ENCODE results near the gene TMTC1. TPM values are rescaled to one million over a fixed set of nuclear protein-coding genes. Genes with fewer than 3 reads are reported as not detected.

TMTC1 gene
- total RNA-seq, 1 donor from 2014 or later: 16.1 TPM

GRCh38 chr12:29582677-29583272, 201.0 kb downstream of the TMTC1 start:
- no peaks in the 10 kb centered on the region for H4K20me1 ChIP-seq (ENCODE audit: low read depth)
- Mint-ChIP-seq H3K27me3 (ENCODE audit: insufficient read depth, low read depth) (peaks cover 2% of the 10 kb centered on the region), H3K9me3 (no peaks in the 10 kb centered on the region), H3K4me3 (no peak overlapping the region), H3K4me1 (no peaks in the 10 kb centered on the region), H3K36me3 (peaks cover 4% of the 10 kb centered on the region), H3K27ac (no peak overlapping the region)
- H3K27ac ChIP-seq: no peak overlapping the region
- H3K27me3 ChIP-seq: no peaks in the 10 kb centered on the region
- DNase-seq (ENCODE audit: low spot score): no peak
- no peak overlapping the region for H3K4me3 ChIP-seq
- TF ChIP-seq CTCF (IDR thresholded peaks at IDR 0.05): no peak
- no peak for TF ChIP-seq EZH2phosphoT487 (IDR thresholded peaks at IDR 0.05)
- no peak for TF ChIP-seq EZH2 (IDR thresholded peaks at IDR 0.05)
- no peaks in the 10 kb centered on the region for H3K79me2 ChIP-seq (ENCODE audit: low read depth)
- H3F3A ChIP-seq (ENCODE audit: low read depth): no peaks in the 10 kb centered on the region
- H3K4me2 ChIP-seq: no peak overlapping the region
- H3K4me1 ChIP-seq: no peaks in the 10 kb centered on the region
- H2AFZ ChIP-seq (replicated peaks): no peak overlapping the region
- H3K36me3 ChIP-seq: no peaks in the 10 kb centered on the region
- no peaks in the 10 kb centered on the region for H3K9me3 ChIP-seq (ENCODE audit: low read depth)
- H3K9ac ChIP-seq: no peak overlapping the region

GRCh38 chr12:29582146-29582545, 201.6 kb downstream of the TMTC1 start:
- no peaks in the 10 kb centered on the region for H3K4me1 ChIP-seq
- H3F3A ChIP-seq (ENCODE audit: low read depth): no peaks in the 10 kb centered on the region
- Mint-ChIP-seq H3K4me1 (no peaks in the 10 kb centered on the region), H3K9me3 (no peaks in the 10 kb centered on the region), H3K36me3 (peaks cover 7% of the 10 kb centered on the region), H3K27ac (no peak overlapping the region), H3K4me3 (no peak overlapping the region), H3K27me3 (ENCODE audit: insufficient read depth, low read depth) (peaks cover 2% of the 10 kb centered on the region)
- no peak for DNase-seq (ENCODE audit: low spot score)
- H3K79me2 ChIP-seq (ENCODE audit: low read depth): no peaks in the 10 kb centered on the region
- H3K27ac ChIP-seq: no peak overlapping the region
- no peak overlapping the region for H3K4me3 ChIP-seq
- no peak overlapping the region for H3K9ac ChIP-seq
- H3K36me3 ChIP-seq: no peaks in the 10 kb centered on the region
- H3K27me3 ChIP-seq: no peaks in the 10 kb centered on the region
- no peaks in the 10 kb centered on the region for H3K9me3 ChIP-seq (ENCODE audit: low read depth)
- TF ChIP-seq CTCF (IDR thresholded peaks at IDR 0.05) (no peak), EZH2 (IDR thresholded peaks at IDR 0.05) (no peak), EZH2phosphoT487 (IDR thresholded peaks at IDR 0.05) (no peak)
- no peak overlapping the region for H3K4me2 ChIP-seq
- H2AFZ ChIP-seq (replicated peaks): no peak overlapping the region
- H4K20me1 ChIP-seq (ENCODE audit: low read depth): no peaks in the 10 kb centered on the region

- TF ChIP-seq CTCF (IDR thresholded peaks at IDR 0.05) (no peak), EZH2phosphoT487 (IDR thresholded peaks at IDR 0.05) (no peak), EZH2 (IDR thresholded peaks at IDR 0.05) (no peak)
- no peak overlapping the region for H3K4me2 ChIP-seq
These were observed 202.1 kb downstream of the TMTC1 start for GRCh38 chr12:29581631-29582030.

More at GRCh38 chr12:29581631-29582030, 202.1 kb downstream of the TMTC1 start:
- no peaks in the 10 kb centered on the region for H3K36me3 ChIP-seq
- peaks cover 2% of the 10 kb centered on the region for H3K27me3 Mint-ChIP-seq (ENCODE audit: insufficient read depth, low read depth)
- no peak overlapping the region for H3K9ac ChIP-seq
- H3F3A ChIP-seq (ENCODE audit: low read depth): no peaks in the 10 kb centered on the region
- no peaks in the 10 kb centered on the region for H4K20me1 ChIP-seq (ENCODE audit: low read depth)
- H3K9me3 ChIP-seq (ENCODE audit: low read depth): no peaks in the 10 kb centered on the region
- no peak overlapping the region for H3K27ac ChIP-seq
- peaks cover 8% of the 10 kb centered on the region for H3K36me3 Mint-ChIP-seq
- H3K4me1 ChIP-seq: no peaks in the 10 kb centered on the region
- no peak for DNase-seq (ENCODE audit: low spot score)
- H2AFZ ChIP-seq (replicated peaks): no peak overlapping the region
- no peak overlapping the region for H3K4me3 Mint-ChIP-seq
- H3K27me3 ChIP-seq: no peaks in the 10 kb centered on the region
- no peaks in the 10 kb centered on the region for H3K9me3 Mint-ChIP-seq
- H3K4me3 ChIP-seq: no peak overlapping the region
- no peaks in the 10 kb centered on the region for H3K79me2 ChIP-seq (ENCODE audit: low read depth)
- no peaks in the 10 kb centered on the region for H3K4me1 Mint-ChIP-seq
- no peak overlapping the region for H3K27ac Mint-ChIP-seq
